Common myeloid progenitor, CD34-positive (primary cell): ENCODE results near the gene EPHA3.

Source experiments
- CTCF ChIA-PET: fragments of 350-600 bp; sonication (Branson Sonifier 250); formaldehyde crosslinking; loops from one replicate; lab custom pipeline; 2021; ENCODE audit warnings: antibody characterized with exemption; lab: Charles Lee
- POLR2A ChIA-PET: fragments of 350-600 bp; sonication (Branson Sonifier 250); formaldehyde crosslinking; loops from one replicate; lab custom pipeline; 2021; ENCODE audit warnings: antibody characterized with exemption; lab: Charles Lee
- DNase-seq, 3 donors: peaks; one replicate each; pipeline versions ENCODE4 v3.0.0 to v3.0.0-alpha.2; 2013
- H3K27ac ChIP-seq, 2 experiments: 1 replicate in 1 of 2; 2 replicates in 1 of 2; pipeline ENCODE4 v1.7.0; 2013; ENCODE audit warnings: inconsistent platforms in 2 of 2, low read length in 2 of 2, mild to moderate bottlenecking in 2 of 2, low read depth in 1 of 2, moderate library complexity in 1 of 2; ENCODE audit not compliant: severe bottlenecking in 2 of 2, insufficient read depth in 1 of 2, poor library complexity in 1 of 2
- H3K27me3 ChIP-seq, 5 experiments: replicated peaks in 2 of 5; 1 replicate in 3 of 5; 2 replicates in 2 of 5; pipeline versions ENCODE4 v1.6.1 to v1.7.0; 2013; ENCODE audit warnings: low read length in 4 of 5, mild to moderate bottlenecking in 2 of 5, moderate library complexity in 2 of 5, inconsistent platforms in 1 of 5; ENCODE audit not compliant: insufficient read depth in 5 of 5, control insufficient read depth in 4 of 5
- H3K36me3 ChIP-seq, 4 experiments: 1 replicate in 2 of 4; 2 replicates in 2 of 4; pipeline versions ENCODE4 v1.6.1 to v1.7.0; 2013; ENCODE audit warnings: low read length in 3 of 4, control low read depth in 1 of 4, mild to moderate bottlenecking in 1 of 4; ENCODE audit not compliant: control insufficient read depth in 4 of 4, insufficient read depth in 4 of 4
- H3K4me1 ChIP-seq, 4 experiments: 1 replicate in 3 of 4; 2 replicates in 1 of 4; pipeline versions ENCODE4 v1.6.1 to v1.7.1; 2013; ENCODE audit warnings: low read length in 3 of 4, mild to moderate bottlenecking in 3 of 4, control low read depth in 1 of 4, inconsistent platforms in 1 of 4, moderate library complexity in 1 of 4; ENCODE audit not compliant: control insufficient read depth in 4 of 4, insufficient read depth in 4 of 4; ENCODE audit errors: control extremely low read depth in 1 of 4
- H3K4me3 ChIP-seq, 7 experiments: 1 replicate in 4 of 7; 2 replicates in 3 of 7; pipeline versions ENCODE4 v1.5.1 to v1.7.0; 2013; ENCODE audit warnings: mild to moderate bottlenecking in 7 of 7, low read length in 6 of 7, moderate library complexity in 6 of 7, inconsistent platforms in 2 of 7, low read depth in 2 of 7, control low read depth in 1 of 7; ENCODE audit not compliant: insufficient read depth in 4 of 7, control insufficient read depth in 1 of 7; ENCODE audit errors: extremely low read depth in 1 of 7
- H3K9me3 ChIP-seq, 5 experiments: 1 replicate in 4 of 5; 2 replicates in 1 of 5; pipeline versions ENCODE4 v1.6.1 to v1.7.1; 2013; ENCODE audit warnings: low read length in 4 of 5, mild to moderate bottlenecking in 2 of 5, inconsistent platforms in 1 of 5, low read depth in 1 of 5, moderate library complexity in 1 of 5; ENCODE audit not compliant: control insufficient read depth in 4 of 5, insufficient read depth in 2 of 5; ENCODE audit errors: control extremely low read depth in 1 of 5
- WGBS: methylation state at CpG from one replicate; pipeline ENCODE4 v1.1.5; 2013; ENCODE audit not compliant: insufficient coverage; 5-methylcytosine and 5-hydroxymethylcytosine counted together

Gene EPHA3

DNA sequence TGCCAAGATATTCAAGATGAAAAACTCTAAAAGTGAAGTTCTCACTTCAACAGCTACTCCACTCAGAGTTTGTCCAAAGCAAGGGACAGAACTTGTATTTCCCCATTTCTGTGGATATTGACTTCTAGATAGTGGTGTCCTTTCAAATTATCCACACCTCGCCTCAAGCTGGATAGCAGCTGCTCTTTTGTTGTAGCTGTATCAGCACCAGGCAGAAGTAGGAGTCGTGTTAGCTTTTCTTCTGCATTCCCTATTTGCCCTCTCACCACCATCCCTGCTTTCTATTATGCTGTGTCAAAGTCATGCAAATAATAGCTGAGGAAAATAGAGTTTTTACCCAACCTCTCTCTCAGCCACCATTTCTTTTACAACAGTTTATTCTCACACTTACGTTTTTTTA lies 303.8 kb downstream of the EPHA3 start:
- ChIA-PET CTCF (no interaction called here), POLR2A (no interaction called here)
- Histone ChIP-seq H3K27me3 (no peaks in the 10 kb centered on the region), H3K4me3 (no peak overlapping the region), H3K4me1 (no peaks in the 10 kb centered on the region), H3K36me3 (no peaks in the 10 kb centered on the region), H3K27ac (no peak overlapping the region), H3K9me3 (no peaks in the 10 kb centered on the region)
- no peak for DNase-seq
- 90% methylated on average over 2 of the region's 3 CpGs for WGBS

DNA sequence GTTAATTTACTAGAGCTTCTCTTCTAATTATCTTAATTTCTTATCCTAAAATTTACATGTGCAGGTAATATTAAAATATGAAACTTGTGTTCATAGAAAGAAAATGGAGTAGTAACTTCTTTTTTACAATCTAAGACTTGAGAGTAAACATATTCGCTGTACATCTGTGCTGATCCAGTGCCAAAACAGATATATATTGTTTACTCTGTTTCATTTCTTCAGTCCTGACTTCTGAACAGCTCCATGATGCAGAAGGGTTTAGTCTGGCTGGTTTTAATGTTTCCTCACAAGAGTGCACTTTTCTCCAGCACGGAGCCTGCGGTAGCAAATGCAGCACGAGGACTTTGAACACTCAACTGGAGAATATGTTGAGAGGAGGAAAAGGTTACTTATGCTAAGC lies 306.8 kb downstream of the EPHA3 start:
- no peak overlapping the region for H3K27ac ChIP-seq
- H3K9me3 ChIP-seq, result peaks cover 0 to 1% (median 0%) of the 10 kb centered on the region in 5 experiments
- DNase-seq, result no peak
- WGBS, result no CpG with 5 or more reads among the region's 4 CpGs
- no peak overlapping the region for H3K4me3 ChIP-seq
- H3K4me1 ChIP-seq, result no peaks in the 10 kb centered on the region
- ChIA-PET POLR2A (no interaction called here), CTCF (no interaction called here)
- no peaks in the 10 kb centered on the region for H3K36me3 ChIP-seq
- H3K27me3 ChIP-seq, result no peaks in the 10 kb centered on the region

DNA sequence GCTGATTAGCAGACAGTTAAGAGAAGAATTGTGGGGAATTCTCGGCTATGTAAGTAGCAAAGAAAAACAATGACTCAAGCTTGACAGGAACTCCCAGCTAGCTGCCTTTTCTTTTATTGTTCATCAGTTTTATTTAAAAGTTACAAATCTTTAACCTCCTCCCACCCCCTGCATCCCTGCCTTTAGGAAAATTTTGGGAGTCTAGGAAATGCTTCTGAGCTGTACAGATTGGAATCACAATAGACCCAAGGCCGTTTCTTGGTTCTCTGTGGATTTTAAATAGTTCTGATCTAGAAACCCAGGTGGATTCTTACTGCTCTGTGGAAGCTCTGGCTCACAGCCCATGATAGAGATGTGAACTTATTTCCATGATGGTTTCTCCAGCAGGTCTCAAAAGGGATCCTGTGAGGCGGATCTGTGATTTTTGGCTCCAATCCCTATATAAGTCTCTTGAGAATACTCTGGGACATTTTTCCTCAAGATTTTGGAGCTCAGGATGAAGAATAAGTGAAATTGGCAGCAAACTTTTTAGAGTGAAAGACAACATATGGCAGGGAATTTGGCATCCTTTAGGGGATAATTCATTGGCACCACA lies 312.3 kb downstream of the EPHA3 start:
- Histone ChIP-seq H3K27ac (no peak overlapping the region), H3K4me1 (no peaks in the 10 kb centered on the region), H3K36me3 (no peaks in the 10 kb centered on the region), H3K9me3 (peaks cover 0 to 1% (median 0%) of the 10 kb centered on the region in 5 experiments), H3K4me3 (no peak overlapping the region), H3K27me3 (peaks cover 0 to 2% (median 0%) of the 10 kb centered on the region in 5 experiments)
- no peak for DNase-seq
- WGBS, result 100% methylated on average over 2 of the region's 3 CpGs
- POLR2A ChIA-PET, result no interaction called here
- CTCF ChIA-PET, result no interaction called here

DNA sequence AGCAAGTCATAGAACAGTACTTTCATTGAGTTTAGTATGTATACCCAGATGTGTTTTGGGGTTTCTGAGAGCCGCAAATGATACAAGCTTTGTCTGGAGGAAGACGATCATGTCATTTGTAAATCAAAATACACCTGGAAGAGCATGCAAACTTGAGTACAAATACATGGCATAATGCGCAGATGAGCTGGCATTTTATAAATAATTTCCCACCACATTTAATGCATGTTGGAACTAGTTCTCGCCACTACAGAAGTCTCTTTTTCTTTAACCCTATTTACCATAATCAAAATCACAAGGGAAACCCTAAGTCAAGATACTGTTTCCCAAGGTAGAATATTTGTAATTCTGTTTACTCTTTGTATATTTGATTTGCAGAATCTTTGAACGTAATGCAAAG lies 318.6 kb downstream of the EPHA3 start:
- no peak overlapping the region for H3K27ac ChIP-seq
- no peaks in the 10 kb centered on the region for H3K36me3 ChIP-seq
- ChIA-PET POLR2A (no interaction called here), CTCF (no interaction called here)
- no peaks in the 10 kb centered on the region for H3K4me1 ChIP-seq
- no peak for DNase-seq
- 100% methylated on average over 3 of the region's 5 CpGs for WGBS
- no peak overlapping the region for H3K4me3 ChIP-seq
- H3K27me3 ChIP-seq, result no peaks in the 10 kb centered on the region
- no peaks in the 10 kb centered on the region for H3K9me3 ChIP-seq

DNA sequence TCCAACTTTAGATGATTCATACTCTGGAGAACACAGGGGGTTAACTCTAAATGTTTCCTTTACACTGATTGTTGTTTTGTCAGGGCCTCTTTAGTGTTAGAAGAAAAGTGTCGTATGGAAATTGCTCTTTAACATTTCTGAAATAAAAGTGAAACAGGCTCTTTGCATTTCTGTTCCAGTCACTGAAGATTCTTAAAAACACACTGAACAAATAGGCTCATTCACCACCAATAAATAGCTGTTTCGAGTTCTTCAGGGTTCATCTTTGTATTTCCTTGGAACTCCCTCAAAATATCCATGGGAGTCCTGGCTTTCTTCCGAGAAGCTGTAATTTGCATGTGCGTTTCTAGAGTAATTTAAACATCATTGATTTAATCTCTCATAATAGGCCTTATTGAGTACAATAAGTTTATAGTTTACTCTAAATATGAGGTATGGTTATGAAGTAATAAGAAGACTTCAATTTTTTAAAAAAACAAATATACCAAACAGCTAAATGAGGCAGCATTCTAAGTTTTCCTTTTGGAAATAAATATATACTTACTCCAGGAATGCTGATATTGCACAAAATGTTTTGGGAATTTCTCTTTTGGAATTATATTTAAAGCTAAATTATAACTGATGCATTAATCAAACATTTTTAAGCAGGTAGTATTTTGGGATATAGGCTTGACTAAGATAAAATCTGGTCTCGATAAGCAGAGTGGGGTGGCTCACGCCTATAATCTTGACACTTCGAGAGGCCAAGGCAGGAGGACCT lies 327.4 kb downstream of the EPHA3 start:
- Histone ChIP-seq H3K36me3 (no peaks in the 10 kb centered on the region), H3K9me3 (no peaks in the 10 kb centered on the region), H3K27me3 (no peaks in the 10 kb centered on the region), H3K27ac (no peak overlapping the region), H3K4me3 (no peak overlapping the region), H3K4me1 (no peaks in the 10 kb centered on the region)
- no peak for DNase-seq
- POLR2A ChIA-PET, result no interaction called here
- WGBS, result 100% methylated on average over 3 of the region's 7 CpGs
- CTCF ChIA-PET, result no interaction called here

DNA sequence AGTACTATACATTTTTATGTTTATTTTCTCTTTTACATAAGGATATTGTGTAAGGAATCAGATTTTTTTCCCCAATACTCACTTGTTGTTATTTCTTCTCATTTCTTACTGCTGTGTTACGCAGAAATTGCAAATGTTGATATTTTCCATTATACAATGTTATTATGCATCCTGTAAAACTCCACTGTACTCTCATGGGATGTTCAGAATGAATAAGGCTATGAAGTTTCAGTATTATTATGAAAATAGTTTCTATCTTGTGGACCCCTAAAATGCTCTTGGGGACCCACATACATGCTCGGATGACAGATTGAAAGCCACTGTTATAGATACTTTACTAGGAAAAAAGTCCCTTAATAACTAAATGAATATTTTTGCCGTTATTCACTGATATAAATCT lies 329.4 kb downstream of the EPHA3 start:
- H3K9me3 ChIP-seq, result no peaks in the 10 kb centered on the region
- no peak overlapping the region for H3K27ac ChIP-seq
- no peaks in the 10 kb centered on the region for H3K4me1 ChIP-seq
- H3K4me3 ChIP-seq, result no peak overlapping the region
- ChIA-PET CTCF (no interaction called here), POLR2A (no interaction called here)
- H3K36me3 ChIP-seq, result no peaks in the 10 kb centered on the region
- peaks cover 0 to 1% (median 0%) of the 10 kb centered on the region in 5 experiments for H3K27me3 ChIP-seq
- DNase-seq, result no peak
- no CpG with 5 or more reads among the region's 3 CpGs for WGBS

DNA sequence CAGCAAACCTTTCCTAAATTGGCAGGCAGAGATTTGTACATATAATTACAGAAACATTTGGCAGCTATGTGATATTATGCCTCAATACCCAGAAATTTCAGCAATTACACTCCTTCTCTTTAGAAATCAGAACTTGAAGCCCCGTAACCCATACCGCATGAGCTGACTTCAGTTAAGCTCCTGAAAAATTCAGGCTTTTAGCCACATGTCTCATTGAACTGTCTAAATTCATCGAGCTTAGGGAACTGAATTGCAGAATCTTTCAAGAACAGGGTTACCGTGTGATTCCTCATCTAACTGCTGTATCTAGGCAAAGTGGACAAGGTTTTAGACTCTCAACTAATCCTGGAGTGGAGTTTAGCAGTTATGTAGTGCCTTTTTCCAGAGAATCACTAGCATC lies 333.0 kb downstream of the EPHA3 start:
- no peak overlapping the region for H3K4me3 ChIP-seq
- H3K9me3 ChIP-seq, result no peaks in the 10 kb centered on the region
- no peaks in the 10 kb centered on the region for H3K36me3 ChIP-seq
- peaks cover 0 to 1% (median 0%) of the 10 kb centered on the region in 5 experiments for H3K27me3 ChIP-seq
- ChIA-PET CTCF (interaction anchor here (0.9 kb wide), 1 partner anchor 23 kb away, joined by 3 read pairs; no protein-coding TSS in a partner anchor), POLR2A (no interaction called here)
- no peak overlapping the region for H3K27ac ChIP-seq
- WGBS, result 95% methylated on average over 4 of the region's 4 CpGs
- no peaks in the 10 kb centered on the region for H3K4me1 ChIP-seq
- no peak for DNase-seq
